Measurements from ENCODE around the gene FUZ. TPM values are rescaled to one million over a fixed set of nuclear protein-coding genes. Genes with fewer than 3 reads are reported as not detected.

Gene FUZ
- total RNA-seq, 2 donors from 2014 or later = 7.4 to 14.9 TPM

DNA sequence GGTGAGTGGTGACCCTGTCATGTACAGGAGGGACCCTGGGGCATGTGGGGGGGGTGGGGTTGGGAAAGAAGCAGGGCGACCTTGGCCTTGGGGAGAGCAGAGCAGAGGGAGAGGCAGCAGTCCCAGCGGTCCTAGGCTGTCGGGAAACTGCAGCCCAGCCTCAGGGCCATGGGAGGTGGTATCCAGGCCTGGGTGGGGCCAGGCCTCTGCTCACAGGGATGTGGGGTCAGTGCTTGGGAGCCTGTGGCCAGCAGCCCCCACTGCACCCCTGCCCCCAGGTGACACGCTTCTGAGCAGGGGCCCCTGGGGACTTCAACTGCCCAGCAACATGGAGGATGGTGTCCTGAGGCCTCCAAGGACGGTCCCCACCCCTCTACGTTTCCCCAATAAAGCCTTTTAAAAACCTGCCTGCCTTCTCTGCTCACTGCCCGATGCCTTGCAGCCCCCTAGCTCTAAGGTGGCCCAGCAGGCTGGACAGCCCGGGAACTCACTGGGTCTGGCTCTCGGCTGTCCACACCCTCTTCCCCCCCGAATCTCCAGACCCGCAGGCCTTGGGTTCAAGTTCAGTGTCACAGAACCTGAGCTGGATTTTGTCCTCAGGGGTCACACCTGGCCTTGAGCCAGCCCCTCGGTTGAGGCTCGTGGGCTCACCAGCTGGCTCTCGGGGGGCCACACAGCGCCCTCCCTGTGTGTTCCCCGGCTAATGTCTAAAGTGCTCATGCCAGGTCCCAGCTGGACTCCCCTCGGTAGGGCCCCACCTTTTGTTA is 47.4 kb upstream of the FUZ start:
- no peak overlapping the region for H3K4me3 ChIP-seq
- peaks cover 11% of the 10 kb centered on the region for H3K36me3 ChIP-seq
- TF ChIP-seq CTCF (IDR thresholded peaks at IDR 0.05) = no peak
- H3K27me3 ChIP-seq = no peaks in the 10 kb centered on the region
- H3K4me1 ChIP-seq = peaks cover 5% of the 10 kb centered on the region
- intact Hi-C loops (cut with DNase I) = loop anchor here (10.0 kb wide), 1 partner anchor 46 kb away; the partner anchor contains the start of genes FUZ and MED25
- no peak overlapping the region for H3K9ac ChIP-seq (ENCODE audit: low read depth in 2 of 2, low read length in 2 of 2)
- no peak for DNase-seq
- no peak overlapping the region for H3K27ac ChIP-seq
- no peaks in the 10 kb centered on the region for H3K9me3 ChIP-seq

- Histone ChIP-seq H3K4me1 (peaks cover under 1% of the 10 kb centered on the region), H3K9me3 (no peaks in the 10 kb centered on the region), H3K9ac (ENCODE audit: low read depth in 2 of 2, low read length in 2 of 2) (no peak overlapping the region), H3K36me3 (peaks cover 11% of the 10 kb centered on the region), H3K4me3 (no peak overlapping the region), H3K27ac (no peak overlapping the region), H3K27me3 (no peaks in the 10 kb centered on the region)
- intact Hi-C loops (cut with DNase I) = loop anchor here (10.0 kb wide), 1 partner anchor 45 kb away; the partner anchor contains the start of genes FUZ and MED25
- TF ChIP-seq CTCF (IDR thresholded peaks at IDR 0.05) = no peak
- DNase-seq = no peak
Measured at GRCh38 chr19:49859682-49860335, 46.7 kb upstream of the FUZ start.

DNA sequence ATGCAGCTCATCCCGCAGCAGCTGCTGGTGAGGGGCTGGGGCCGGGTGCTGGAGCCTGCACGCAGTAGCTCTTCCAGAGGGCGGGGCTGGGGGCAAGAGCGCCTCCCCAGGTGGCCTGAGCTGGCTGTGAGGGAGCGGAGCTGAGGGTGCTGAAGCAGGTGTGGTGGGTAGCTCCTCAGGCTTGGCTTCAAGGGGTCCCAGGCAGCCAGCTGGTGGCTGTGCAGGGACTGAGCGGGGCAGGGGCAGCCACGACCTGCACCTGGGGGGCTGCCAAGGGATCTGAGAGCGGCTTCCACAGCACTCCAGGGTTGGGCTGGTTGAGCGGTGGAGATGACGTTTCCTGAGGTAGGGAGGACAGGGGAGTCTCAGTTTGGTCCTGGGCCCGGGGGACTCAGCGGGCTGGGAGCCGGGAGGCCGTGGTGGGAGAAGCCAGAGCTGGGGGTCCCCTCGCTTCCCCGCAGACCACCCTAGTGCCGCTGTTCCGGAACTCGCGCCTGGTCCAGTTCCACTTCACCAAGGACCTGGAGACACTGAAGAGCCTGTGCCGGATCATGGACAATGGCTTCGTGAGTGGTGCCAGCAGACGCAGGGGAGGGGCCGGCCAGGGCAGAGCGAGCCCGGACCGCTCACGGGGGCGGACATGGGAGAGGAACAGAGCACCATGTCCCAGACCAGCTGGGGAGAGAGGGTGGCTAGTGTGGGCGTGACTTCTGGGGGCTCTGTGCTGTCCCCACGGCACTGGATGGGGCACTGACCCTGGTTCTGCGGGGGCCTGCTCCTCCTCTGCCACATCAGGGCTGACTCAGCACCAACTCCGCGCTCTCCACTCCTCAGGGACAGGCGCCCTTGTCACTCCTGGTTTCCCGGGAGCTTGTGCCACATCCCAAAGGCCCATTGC is 45.2 kb upstream of the FUZ start:
- Histone ChIP-seq H3K36me3 (peaks cover 11% of the 10 kb centered on the region), H3K9me3 (no peaks in the 10 kb centered on the region), H3K9ac (ENCODE audit: low read depth in 2 of 2, low read length in 2 of 2) (no peak overlapping the region), H3K27ac (no peak overlapping the region), H3K4me3 (no peak overlapping the region), H3K4me1 (no peaks in the 10 kb centered on the region), H3K27me3 (no peaks in the 10 kb centered on the region)
- no peak for TF ChIP-seq CTCF (IDR thresholded peaks at IDR 0.05)
- no peak for DNase-seq
- intact Hi-C loops (cut with DNase I) = no loop called here

GRCh38 chr19:49857838-49858087 is 44.7 kb upstream of the FUZ start:
- Histone ChIP-seq H3K27ac (no peak overlapping the region), H3K27me3 (no peaks in the 10 kb centered on the region)
- intact Hi-C loops (cut with DNase I) = no loop called here

More at GRCh38 chr19:49857838-49858087, 44.7 kb upstream of the FUZ start:
- no peak for DNase-seq
- no peak overlapping the region for H3K4me3 ChIP-seq
- no peaks in the 10 kb centered on the region for H3K9me3 ChIP-seq
- TF ChIP-seq CTCF (IDR thresholded peaks at IDR 0.05) = no peak
- H3K36me3 ChIP-seq = peaks cover 11% of the 10 kb centered on the region
- peaks cover 3% of the 10 kb centered on the region for H3K4me1 ChIP-seq
- H3K9ac ChIP-seq (ENCODE audit: low read depth in 2 of 2, low read length in 2 of 2) = no peak overlapping the region

Data from colonic mucosa (tissue), 4 donors.